Right kidney (tissue), 1 donor: ENCODE data around the gene DOCK8.
A peak's percentile ranks its signal among the peaks of the same experiment; 100 is the strongest.

Source experiments
- DNase-seq: peaks from one replicate; pipeline ENCODE4 v3.0.0-alpha.2; 2016

DOCK8 gene

DNA sequence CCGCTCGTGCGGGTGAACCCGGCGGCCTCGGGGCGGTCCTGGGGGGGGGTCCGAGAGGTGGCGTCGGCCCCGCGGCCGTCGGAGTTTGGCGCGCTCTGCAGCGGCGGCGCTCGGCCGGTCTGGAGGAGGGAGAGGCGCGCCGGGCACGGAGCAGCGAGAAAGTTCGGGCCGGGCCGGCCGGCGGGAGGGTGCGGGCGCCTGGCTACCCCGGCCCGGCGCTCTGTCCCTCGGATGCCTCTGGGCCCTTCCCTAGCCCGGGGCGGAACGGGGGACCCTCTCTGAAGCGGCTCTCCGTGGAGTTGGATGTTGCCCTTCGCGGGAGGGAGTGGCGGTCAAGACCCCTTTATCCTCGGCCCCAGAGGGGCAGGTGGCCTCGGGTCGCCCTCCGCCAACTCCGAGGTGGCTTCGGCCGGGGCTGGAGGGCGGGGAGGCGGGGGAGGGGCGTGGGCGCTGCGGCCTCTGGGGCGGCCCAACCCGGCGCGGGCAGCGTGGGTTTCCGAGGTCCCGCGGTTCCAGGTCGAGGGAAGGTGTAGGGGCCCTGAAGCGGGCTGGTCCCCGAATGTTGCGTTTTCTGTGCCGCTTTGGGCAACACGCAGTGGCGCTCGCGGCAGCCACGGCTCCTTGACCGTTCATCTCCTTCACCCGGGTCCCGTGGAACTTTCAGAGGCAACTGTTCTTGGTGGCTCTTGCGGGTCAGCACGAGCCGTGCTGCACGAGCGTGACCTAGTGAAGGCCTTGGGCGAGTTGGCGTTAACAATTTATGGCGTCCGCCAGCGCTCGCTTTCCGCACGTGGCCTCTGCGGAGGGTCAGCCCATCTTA, 290.5 kb downstream of the DOCK8 start:
- peak; percentile 82 for DNase-seq

GRCh38 chr9:505741-506059, 291.0 kb downstream of the DOCK8 start:
- DNase-seq = no peak

- peak; percentile 53 for DNase-seq
Measured at GRCh38 chr9:506281-506680, 291.6 kb downstream of the DOCK8 start.

DNA sequence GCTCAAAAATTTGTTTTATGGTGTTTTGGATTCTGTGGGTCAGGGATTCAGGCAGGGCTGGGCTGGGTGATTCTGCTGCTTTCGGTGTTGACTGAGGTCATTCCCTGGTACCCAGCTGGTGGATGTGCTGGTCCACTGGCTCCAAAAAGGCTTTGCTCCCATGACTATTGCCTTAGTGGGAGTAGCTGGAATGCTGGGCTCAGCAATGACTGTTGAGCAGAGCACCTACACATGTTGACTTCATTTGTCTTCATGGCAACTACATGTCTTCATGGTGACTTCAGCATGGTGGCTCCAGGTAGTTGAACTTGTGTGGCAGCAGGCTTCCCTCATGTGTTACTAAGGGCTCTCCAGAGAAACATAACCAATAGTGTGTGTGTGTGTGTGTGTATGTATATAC, 297.2 kb downstream of the DOCK8 start:
- DNase-seq = no peak

- no peak for DNase-seq
Measured at GRCh38 chr9:512555-513272, 298.0 kb downstream of the DOCK8 start.
